Measurements from ENCODE around the gene FAT4. TPM values are rescaled to one million over a fixed set of nuclear protein-coding genes. Genes with fewer than 3 reads are reported as not detected.

FAT4 gene
- total RNA-seq, 4 donors from 2014 or later: 12.6 to 112 (median 20.4) TPM

- intact Hi-C loops (cut with DNase I; ENCODE audit: low total_unique reads): no loop called here
- no peak for DNase-seq
- H3K4me3 ChIP-seq: no peak overlapping the region
Observed at GRCh38 chr4:125355791-125356190, 41.0 kb downstream of the FAT4 start.

GRCh38 chr4:125357675-125358074 is 42.9 kb downstream of the FAT4 start:
- no peak for DNase-seq
- H3K4me3 ChIP-seq: no peak overlapping the region
- H3K36me3 ChIP-seq: no peaks in the 10 kb centered on the region
- intact Hi-C loops (cut with DNase I; ENCODE audit: low total_unique reads): no loop called here
- H3K9me3 ChIP-seq: no peaks in the 10 kb centered on the region
- no peak overlapping the region for H3K27ac ChIP-seq
- H3K27me3 ChIP-seq: no peaks in the 10 kb centered on the region
- TF ChIP-seq CTCF (IDR thresholded peaks at IDR 0.05): no peak
- TF ChIP-seq POLR2A (IDR thresholded peaks at IDR 0.05): no peak
- H3K4me1 ChIP-seq: no peaks in the 10 kb centered on the region

More at GRCh38 chr4:125355791-125356190, 41.0 kb downstream of the FAT4 start:
- Histone ChIP-seq H3K36me3 (no peaks in the 10 kb centered on the region), H3K9me3 (no peaks in the 10 kb centered on the region), H3K27ac (no peak overlapping the region), H3K4me1 (no peaks in the 10 kb centered on the region), H3K27me3 (no peaks in the 10 kb centered on the region)
- TF ChIP-seq POLR2A (IDR thresholded peaks at IDR 0.05): no peak
- no peak for TF ChIP-seq CTCF (IDR thresholded peaks at IDR 0.05)

- Histone ChIP-seq H3K27ac (no peak overlapping the region), H3K4me1 (no peaks in the 10 kb centered on the region), H3K4me3 (no peak overlapping the region), H3K9me3 (no peaks in the 10 kb centered on the region), H3K36me3 (no peaks in the 10 kb centered on the region), H3K27me3 (no peaks in the 10 kb centered on the region)
- TF ChIP-seq CTCF (IDR thresholded peaks at IDR 0.05) (no peak), POLR2A (IDR thresholded peaks at IDR 0.05) (no peak)
- no peak for DNase-seq
- intact Hi-C loops (cut with DNase I; ENCODE audit: low total_unique reads): no loop called here
Observed at GRCh38 chr4:125358453-125358852, 43.7 kb downstream of the FAT4 start.

- no peak overlapping the region for H3K27ac ChIP-seq
- H3K9me3 ChIP-seq: no peaks in the 10 kb centered on the region
- H3K36me3 ChIP-seq: no peaks in the 10 kb centered on the region
- intact Hi-C loops (cut with DNase I; ENCODE audit: low total_unique reads): no loop called here
- TF ChIP-seq POLR2A (IDR thresholded peaks at IDR 0.05) (no peak), CTCF (IDR thresholded peaks at IDR 0.05) (no peak)
- DNase-seq: no peak
- no peak overlapping the region for H3K4me3 ChIP-seq
- no peaks in the 10 kb centered on the region for H3K27me3 ChIP-seq
- no peaks in the 10 kb centered on the region for H3K4me1 ChIP-seq
Observed at GRCh38 chr4:125359363-125359762, 44.6 kb downstream of the FAT4 start.

- no peak overlapping the region for H3K27ac ChIP-seq
Observed at GRCh38 chr4:125359960-125360634, 45.3 kb downstream of the FAT4 start.

More at GRCh38 chr4:125359960-125360634, 45.3 kb downstream of the FAT4 start:
- H3K4me1 ChIP-seq: no peaks in the 10 kb centered on the region
- H3K4me3 ChIP-seq: no peak overlapping the region
- H3K36me3 ChIP-seq: no peaks in the 10 kb centered on the region
- H3K27me3 ChIP-seq: no peaks in the 10 kb centered on the region
- DNase-seq: no peak
- intact Hi-C loops (cut with DNase I; ENCODE audit: low total_unique reads): no loop called here
- no peaks in the 10 kb centered on the region for H3K9me3 ChIP-seq
- no peak for TF ChIP-seq CTCF (IDR thresholded peaks at IDR 0.05)
- TF ChIP-seq POLR2A (IDR thresholded peaks at IDR 0.05): no peak
